HG03280 (cell line): ENCODE results near the gene SLCO2A1.
A peak's percentile ranks its signal among the peaks of the same experiment; 100 is the strongest.

ENCODE experiments used
- ATAC-seq: cut with Tn5 transposase; IDR thresholded peaks from one replicate; pipeline ENCODE4 v1.9.1; 2021; ENCODE audit warnings: mild to moderate bottlenecking, moderate library complexity; ENCODE audit not compliant: unreplicated experiment

Gene SLCO2A1

GRCh38 chr3:133915685-133916658, 113.8 kb downstream of the SLCO2A1 start:
- no peak for ATAC-seq

- no peak for ATAC-seq
These were observed 114.7 kb downstream of the SLCO2A1 start for GRCh38 chr3:133914839-133915600.

GRCh38 chr3:133910422-133910821, 119.3 kb downstream of the SLCO2A1 start:
- ATAC-seq, result no peak

DNA sequence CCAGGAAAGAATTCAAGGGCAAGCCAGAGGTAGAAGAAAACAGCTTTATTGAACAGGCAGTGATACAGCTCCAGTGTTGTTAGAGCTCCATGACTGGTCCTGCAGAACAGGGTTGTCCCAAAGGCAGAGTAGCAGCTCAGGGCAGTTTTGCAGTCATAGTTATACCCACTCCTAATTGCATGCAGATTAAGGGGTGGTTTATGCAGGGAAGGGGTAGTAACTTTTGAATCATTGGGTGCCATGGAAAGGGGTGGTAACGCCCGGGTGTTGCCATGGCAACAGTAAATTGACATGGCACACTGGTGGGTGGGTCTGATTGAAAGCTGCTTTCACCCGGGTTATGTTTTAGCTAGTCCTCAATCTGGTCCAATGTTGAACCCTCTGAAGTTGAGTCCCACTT, 124.3 kb downstream of the SLCO2A1 start:
- no peak for ATAC-seq

DNA sequence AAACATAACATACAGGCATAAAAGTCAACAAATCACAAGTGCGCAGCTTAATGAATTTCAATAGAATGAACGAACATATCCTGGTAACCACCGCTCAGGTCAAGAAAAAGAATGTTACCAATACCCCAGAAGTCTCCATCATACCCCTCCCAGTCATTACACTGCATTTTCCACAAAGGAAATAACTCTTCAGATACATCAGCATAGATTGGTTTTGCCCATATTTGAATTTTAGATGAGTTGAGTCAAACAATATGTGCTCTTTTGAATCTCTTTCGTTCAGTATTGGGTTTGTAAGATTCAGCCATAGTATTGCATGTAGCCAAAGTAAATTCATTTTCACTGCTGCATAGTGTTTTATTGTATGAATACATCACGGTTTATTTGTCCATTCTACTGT, 127.9 kb downstream of the SLCO2A1 start:
- ATAC-seq, result no peak

DNA sequence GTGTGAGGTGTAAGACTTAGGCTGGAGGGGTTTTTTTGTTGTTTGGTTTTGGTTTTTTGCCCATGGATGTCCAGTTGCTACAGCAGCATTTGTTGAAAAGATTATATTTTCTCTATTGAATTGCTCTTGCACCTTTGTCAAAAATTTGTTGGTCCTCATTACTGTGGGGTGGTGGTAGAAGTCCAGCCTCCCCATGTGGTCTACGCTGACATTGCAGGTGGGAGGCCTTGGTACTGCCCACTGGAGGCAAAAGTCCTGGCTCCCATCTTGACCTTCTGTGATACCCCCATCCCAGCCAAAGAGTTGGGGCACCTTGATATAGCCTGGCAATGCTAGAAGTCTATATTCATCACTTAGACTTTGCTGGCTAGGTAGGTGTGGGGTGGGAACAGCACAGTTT, 128.6 kb downstream of the SLCO2A1 start:
- ATAC-seq, result no peak

DNA sequence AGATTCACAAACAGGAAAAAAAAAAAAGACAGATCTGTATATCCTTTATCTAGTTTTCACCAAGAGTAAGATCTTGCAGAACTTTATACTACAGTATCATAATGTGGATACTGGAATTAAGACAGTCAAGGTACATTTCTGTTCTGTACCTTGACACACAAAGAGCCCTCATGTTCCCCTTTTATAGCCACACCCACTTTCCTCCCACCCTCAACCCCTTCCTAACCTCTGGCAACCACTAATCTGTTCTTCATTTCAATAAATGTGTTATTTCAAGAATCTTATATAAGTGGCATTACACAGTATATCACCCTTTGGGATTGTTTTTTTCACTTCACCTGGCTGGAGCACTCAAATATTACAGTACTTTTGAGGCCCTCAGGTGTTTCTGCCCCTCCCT, 130.4 kb downstream of the SLCO2A1 start:
- no peak for ATAC-seq

DNA sequence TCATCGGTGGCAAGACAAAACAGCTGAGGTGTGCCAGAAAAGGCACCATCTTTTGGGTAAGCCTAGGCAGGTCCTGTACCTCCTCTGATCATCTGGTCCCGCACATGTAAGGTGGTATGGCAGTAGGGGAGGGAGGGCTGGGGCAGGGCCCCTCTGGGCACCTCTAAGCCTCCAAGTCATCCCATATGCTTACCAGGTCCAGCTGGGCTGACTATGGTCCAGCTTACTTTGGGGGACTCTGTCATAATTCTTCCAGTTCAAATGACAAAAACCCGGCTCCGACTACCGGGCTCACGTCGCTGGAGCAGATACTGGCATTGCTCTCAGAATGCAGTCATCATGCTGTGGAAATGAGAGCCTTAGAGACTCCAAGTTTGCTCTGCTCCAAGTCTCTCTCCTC, 132.2 kb downstream of the SLCO2A1 start:
- no peak for ATAC-seq

- ATAC-seq, result no peak
These were observed 133.5 kb downstream of the SLCO2A1 start for GRCh38 chr3:133896002-133896761.

GRCh38 chr3:133895208-133896001, 134.3 kb downstream of the SLCO2A1 start, which contains the start of gene RAB6B:
Gene RAB6B (minus strand): TSS chr3:133895882. CDS start chr3:133895466, 416 bp downstream.
- peak; percentile 62 for ATAC-seq

DNA sequence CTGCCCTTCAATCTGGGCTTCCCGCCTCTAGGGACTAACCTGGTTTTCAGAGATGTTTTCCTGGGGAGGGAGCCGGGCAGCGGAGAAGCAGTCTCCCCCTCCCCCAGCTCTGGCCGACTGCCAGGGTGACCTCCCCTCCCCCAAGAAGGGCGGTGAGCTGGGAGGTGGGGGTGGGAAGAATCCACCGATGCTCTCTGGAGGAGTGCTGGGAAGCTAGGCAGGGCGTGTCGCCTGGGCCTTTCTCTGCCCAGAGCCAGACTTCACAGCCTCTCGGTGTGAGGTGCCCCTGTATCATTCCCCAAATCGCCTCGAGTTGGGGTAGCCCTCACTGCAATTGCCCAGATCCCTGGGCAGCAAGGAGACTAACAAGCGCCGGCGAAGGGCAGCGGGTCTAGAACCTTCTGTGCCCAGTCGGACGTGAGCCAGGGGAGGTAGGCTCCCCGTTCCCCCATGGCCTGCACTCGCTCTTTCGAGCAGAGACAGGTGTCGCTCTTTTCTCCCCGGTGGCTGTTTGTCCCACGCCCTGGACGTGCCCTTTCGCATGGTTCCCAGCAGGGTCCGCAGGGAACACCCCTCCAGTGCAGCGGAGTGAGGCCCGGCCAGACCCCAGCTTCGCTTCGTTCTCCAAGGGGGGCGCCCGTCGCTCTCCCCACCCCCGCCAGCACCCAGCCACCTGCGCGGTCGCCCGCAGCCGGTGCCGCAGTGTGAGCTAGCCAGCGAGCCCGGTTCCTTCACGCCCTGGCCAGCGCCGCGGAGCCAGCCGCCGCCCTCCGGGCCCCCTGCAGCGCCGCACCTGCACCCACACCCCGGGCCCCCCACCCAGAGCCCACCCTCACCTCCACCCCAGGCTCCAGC, 135.1 kb downstream of the SLCO2A1 start:
- ATAC-seq, result no peak

DNA sequence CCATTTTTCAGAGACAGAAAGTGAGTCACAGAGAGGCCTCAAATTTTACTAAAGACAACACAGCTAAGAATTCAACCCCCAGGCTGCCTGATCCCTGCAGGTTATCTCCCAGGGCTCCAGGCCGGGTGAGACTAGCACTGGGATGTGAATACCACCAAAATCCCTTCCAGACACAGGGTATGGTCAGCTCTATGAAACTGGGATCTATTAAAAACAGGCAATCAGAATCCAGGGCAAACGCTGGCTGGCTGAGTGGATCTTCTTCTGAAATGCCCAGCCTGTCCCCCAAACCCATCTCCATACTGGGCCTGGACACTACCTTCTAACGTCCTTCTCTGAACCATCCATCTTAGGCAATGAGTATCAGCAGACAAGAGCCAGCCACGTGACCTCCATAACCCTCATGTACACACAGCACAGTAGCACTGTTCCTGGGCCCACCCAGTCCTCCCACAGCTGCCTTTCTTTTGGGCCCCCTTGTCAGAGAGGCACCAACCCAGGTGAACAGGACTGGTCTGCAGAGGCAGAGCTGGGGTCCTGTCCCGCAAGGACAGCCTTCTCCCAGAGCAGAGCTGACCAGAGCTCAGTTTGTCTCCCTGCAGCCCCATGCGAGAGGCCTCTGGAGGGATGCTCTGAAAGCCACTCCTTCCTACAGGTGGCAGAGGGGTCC, 135.9 kb downstream of the SLCO2A1 start:
- no peak for ATAC-seq

- ATAC-seq, result no peak
These were observed 137.0 kb downstream of the SLCO2A1 start for GRCh38 chr3:133892541-133893231.

DNA sequence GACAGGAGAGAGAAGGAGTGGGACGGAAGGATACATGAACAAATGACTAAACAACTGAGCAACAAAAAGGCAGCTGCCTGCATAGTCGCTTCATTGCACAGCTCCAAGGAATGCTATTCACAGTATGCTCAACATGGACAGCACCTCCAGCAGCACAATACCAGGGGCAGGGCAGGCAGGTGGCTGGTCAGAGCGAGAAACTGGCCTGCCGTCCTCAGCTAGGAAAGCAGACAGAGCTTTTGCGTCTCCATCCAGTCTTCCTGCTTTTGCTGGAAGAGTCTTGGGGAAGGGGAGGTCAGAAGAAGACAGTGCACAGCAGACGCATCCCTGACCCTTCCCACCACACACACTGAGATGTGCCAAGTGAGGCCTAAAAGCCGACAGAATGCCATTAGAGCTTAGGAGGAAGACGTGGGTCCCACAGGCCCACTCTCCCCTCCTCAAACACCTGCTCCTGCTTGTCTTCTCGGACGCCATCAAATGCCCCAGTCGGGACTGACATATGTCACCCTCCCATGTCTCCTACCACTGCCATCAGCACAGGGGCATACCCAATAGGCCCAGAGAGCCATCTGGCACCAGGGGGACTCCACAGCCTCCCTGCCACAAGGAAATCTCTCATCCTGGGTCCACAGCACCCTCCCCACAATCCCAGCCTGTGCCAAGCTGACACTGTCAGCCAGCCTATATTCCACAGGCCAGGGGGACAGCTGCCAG, 137.9 kb downstream of the SLCO2A1 start:
- ATAC-seq, result no peak

DNA sequence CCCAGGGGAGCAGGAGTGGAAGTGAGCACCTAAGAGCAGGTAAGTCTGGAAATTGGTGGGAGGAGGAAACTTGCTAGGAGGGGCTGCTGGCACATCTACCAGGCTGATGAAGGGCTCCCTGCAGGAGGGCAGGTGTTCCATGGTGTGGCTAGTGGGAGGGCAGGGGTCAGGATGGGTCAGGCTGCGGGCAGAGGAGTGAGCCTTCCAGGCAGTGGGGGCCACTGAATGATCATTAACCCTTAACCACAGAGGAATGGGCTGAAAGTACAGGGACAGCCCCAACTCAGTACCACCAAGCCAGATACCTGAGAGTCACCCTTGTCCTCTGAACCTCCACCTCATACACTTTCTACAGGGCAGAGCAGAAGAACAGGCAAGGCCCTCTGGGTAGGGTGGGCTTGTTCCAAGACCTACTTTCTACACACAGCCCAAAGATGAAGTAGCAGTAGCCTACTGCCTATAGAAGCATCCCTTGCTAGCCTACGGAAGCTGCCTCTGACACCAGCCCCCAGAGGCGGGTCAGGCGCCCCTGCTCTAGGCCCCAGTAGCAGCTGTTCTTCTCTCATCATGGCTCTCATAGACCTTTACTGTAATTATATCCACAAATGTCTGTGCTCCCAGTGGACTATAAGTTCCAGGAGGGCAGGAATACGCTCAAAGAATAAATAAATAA, 138.6 kb downstream of the SLCO2A1 start:
- no peak for ATAC-seq

DNA sequence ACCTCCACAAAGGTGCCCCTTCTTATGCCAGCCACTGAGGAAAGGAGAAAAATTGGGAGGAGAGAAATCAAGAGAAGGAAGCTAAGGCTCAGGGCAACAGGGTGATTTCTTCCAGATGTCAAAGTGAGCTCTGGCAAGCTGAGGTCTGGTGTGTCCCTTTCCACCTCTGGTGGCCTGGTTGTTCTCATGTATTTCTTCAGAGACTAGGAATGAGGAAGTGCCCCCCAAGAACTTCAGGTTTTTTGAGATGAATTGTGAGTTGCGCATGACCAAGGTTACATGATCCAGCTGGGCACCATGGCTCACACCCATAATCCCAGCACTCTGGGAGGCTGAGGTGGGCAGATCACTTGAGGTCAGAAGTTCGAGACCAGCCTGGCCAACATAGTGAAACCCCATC, 139.7 kb downstream of the SLCO2A1 start:
- ATAC-seq, result no peak

DNA sequence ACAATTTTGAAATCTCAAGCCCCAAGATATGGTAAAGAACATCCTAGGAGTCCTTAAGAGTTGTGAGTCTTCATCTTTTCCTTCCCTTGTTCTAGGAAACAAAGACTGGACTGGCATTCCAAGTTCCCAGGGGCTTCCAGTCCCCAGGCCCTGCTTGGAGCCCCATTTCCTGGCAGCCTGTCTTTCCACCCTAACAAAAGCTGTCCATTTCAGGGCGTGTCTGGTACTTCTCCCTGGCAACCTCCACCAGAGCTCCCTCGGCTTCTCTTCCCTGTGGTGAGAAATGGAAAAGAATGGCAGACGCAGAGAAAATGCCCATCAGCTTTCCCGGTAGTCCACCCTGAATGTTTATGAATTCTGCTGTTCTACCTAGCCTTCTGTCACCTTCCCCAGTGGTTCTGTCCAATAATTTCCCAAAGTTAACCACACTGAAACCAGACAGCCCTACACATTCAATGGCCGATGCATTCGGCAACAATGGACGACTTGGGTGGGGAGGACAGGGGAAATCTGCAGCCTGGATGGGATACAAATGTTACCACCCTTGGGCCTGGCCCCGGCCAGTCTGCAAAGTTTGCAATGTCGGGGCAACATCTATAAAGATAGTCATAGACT, 140.9 kb downstream of the SLCO2A1 start:
- ATAC-seq, result no peak
